ENCODE results near the gene DLGAP1.
A peak's percentile ranks its signal among the peaks of the same experiment; 100 is the strongest.

DLGAP1 gene

DNA sequence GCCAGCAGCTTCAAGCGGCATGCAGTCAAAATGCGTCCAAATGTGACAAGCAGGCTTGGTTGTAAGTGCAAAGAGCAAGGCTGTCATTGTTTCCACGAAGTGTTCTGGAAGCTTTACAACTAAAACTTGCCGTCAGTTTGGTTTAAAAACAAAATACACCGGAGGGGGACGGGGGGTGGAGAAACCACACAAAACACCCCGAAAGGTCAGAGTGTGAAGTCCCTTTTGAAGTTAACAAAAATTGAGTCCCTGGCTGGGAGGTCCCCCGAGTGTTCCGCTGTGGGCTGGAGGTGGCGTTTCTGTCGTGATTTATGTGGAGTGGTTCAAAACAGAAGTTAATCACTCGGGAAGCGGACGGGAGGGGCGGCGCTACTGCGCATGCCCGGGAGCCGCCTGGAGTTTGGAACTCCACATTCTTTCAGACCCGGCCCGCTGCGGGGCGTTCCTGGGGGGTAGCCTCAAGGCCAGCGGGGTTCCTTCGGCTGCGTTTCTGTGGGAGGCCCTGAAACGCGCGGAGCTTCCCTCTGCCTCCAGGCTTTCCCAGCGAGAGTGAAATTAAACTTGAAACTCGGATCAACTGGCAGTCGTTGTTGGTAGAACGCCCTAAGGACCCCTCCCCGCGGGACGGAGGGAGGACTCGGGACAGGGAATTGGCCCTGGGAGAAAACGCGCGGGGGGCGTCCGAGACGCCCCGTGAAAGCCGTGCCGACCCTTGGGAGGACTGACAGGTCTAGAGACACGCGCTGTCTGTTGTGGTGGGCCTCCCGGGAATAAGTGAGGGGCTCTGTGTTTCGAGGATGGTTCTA lies 1003.7 kb downstream of the DLGAP1 start:
- Histone ChIP-seq H3K4me1 (ENCODE audit: control insufficient read depth, insufficient read depth, low read length) (peaks cover 23% of the 10 kb centered on the region), H3K9me3 (ENCODE audit: control insufficient read depth, low read length) (no peaks in the 10 kb centered on the region), H3K27me3 (ENCODE audit: control insufficient read depth, insufficient read depth, low read length, poor library complexity, severe bottlenecking) (no peaks in the 10 kb centered on the region), H3K36me3 (ENCODE audit: control insufficient read depth, insufficient read depth, low read length) (peaks cover 4% of the 10 kb centered on the region), H3K27ac (ENCODE audit: insufficient read depth, low read depth, low read length, poor library complexity, severe bottlenecking) (peak overlapping the region; percentile 87), H3K4me3 (ENCODE audit: insufficient read depth, low read depth, low read length) (peak overlapping the region; percentile 92)
- WGBS, 2 experiments, result 0% methylated on average over 50 of the region's 50 CpGs

DNA sequence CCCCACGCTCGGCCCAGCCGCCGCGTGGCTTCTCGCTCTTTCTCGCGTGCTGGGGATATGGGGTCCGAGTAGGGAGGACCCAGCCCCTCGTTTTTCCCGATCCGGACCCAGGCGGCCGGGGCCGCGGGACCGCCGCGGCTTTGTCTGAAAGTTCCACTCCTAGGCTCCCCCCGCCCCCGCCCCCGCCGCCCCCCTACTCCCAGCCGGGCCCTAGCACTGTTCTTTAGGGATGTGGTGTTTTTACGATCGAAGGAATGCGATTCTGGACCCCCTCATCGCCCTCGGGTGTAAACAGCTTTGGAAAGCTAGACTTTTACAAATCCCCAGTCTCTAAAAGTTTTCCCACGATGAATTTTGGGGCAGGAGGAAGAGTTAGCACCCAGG lies 1004.3 kb downstream of the DLGAP1 start:
- no peaks in the 10 kb centered on the region for H3K27me3 ChIP-seq (ENCODE audit: control insufficient read depth, insufficient read depth, low read length, poor library complexity, severe bottlenecking)
- 0% methylated on average over 26 to 30 of the region's 30 CpGs for WGBS, 2 experiments

DNA sequence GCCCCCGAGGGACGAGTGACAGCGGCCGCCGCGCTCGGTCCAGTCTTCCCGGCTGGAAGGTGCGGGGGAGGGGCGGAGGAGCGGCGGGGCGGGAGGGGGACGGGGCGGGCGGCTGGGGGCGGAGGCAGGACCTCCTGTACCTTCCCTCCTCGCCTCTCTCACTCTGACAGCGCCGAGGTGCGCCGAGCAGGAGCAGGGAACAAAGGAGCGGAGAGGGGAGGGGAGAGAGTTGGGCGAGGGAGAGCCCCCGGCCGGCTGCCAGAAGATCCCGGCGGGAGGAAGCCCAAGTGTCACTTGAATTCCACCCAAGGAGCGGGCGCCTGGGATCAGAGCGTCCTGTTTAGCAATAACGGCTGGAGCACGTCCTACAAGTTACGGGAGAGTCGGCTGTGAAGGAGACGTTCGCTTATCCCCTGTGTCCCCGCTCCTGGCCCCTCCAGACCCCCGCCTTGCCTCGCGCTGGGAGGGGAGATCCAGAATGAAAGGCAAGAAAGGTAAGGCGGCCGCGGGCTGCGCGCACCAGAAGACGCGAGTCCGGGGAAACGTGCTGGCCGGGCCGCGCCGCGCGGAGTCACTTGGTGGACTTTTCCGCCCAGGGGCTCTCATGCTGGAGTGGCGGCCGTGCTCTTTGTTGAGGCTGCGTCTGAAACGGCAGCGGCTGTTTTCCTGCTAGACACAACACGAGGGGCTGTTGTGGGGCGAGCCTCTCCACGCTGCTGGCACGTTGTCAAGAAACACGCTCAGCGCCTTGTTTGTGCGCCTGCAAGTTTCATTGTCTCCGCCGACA lies 1004.9 kb downstream of the DLGAP1 start, which contains the start of gene TGIF1:
TSS of gene TGIF1 (plus strand) at position 161 of the 787 bp plus-strand sequence. CDS start at position 479, 318 bp downstream.
- peaks cover 14% of the 10 kb centered on the region for H3K4me1 ChIP-seq (ENCODE audit: control insufficient read depth, insufficient read depth, low read length)
- no peaks in the 10 kb centered on the region for H3K9me3 ChIP-seq (ENCODE audit: control insufficient read depth, low read length)
- peak within 1 kb of the TSS; percentile 100 for H3K27ac ChIP-seq (ENCODE audit: insufficient read depth, low read depth, low read length, poor library complexity, severe bottlenecking)
- H3K27me3 ChIP-seq (ENCODE audit: control insufficient read depth, insufficient read depth, low read length, poor library complexity, severe bottlenecking), result no peaks in the 10 kb centered on the region
- no peaks in the 10 kb centered on the region for H3K36me3 ChIP-seq (ENCODE audit: control insufficient read depth, insufficient read depth, low read length)
- peak within 1 kb of the TSS; percentile 92 for H3K4me3 ChIP-seq (ENCODE audit: insufficient read depth, low read depth, low read length)
- 0% methylated on average over 67 to 70 of the region's 71 CpGs for WGBS, 2 experiments

More for the DNA sequence above, 1004.3 kb downstream of the DLGAP1 start:
- Histone ChIP-seq H3K27ac (ENCODE audit: insufficient read depth, low read depth, low read length, poor library complexity, severe bottlenecking) (peak overlapping the region; percentile 87), H3K36me3 (ENCODE audit: control insufficient read depth, insufficient read depth, low read length) (no peaks in the 10 kb centered on the region), H3K4me3 (ENCODE audit: insufficient read depth, low read depth, low read length) (peak overlapping the region; percentile 92), H3K4me1 (ENCODE audit: control insufficient read depth, insufficient read depth, low read length) (peaks cover 20% of the 10 kb centered on the region), H3K9me3 (ENCODE audit: control insufficient read depth, low read length) (no peaks in the 10 kb centered on the region)

DNA sequence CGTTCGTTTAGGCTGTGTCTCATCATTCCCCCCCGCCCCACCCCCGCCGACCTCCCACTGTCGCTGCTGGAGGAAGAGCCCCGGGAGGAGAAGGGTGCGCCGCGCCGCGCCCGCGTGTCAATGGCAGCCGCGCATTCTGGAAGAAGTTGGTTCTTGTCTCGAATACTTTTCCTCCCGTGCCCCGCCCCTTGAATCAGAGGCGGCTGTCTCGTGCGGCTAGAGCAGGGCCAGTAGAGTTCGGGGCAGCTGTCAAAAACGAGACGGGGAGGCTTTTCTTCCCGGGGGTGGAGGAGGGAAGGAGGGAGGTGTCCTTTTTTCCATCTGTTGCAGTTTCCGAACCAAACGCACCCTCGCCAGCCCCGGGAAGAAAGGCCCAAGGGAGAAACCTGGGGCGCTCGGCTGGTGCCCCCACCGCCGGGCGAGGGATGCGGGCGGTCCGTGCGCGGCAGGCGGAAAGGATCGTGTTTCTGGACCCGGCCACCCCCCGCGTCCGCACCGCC lies 1005.5 kb downstream of the DLGAP1 start:
- H3K27ac ChIP-seq (ENCODE audit: insufficient read depth, low read depth, low read length, poor library complexity, severe bottlenecking), result peak overlapping the region; percentile 88
- peaks cover 13% of the 10 kb centered on the region for H3K4me1 ChIP-seq (ENCODE audit: control insufficient read depth, insufficient read depth, low read length)
- H3K27me3 ChIP-seq (ENCODE audit: control insufficient read depth, insufficient read depth, low read length, poor library complexity, severe bottlenecking), result no peaks in the 10 kb centered on the region
- H3K36me3 ChIP-seq (ENCODE audit: control insufficient read depth, insufficient read depth, low read length), result no peaks in the 10 kb centered on the region
- 0 to 1% methylated on average over 46 to 47 of the region's 47 CpGs for WGBS, 2 experiments
- peak overlapping the region; percentile 92 for H3K4me3 ChIP-seq (ENCODE audit: insufficient read depth, low read depth, low read length)
- H3K9me3 ChIP-seq (ENCODE audit: control insufficient read depth, low read length), result no peaks in the 10 kb centered on the region

DNA sequence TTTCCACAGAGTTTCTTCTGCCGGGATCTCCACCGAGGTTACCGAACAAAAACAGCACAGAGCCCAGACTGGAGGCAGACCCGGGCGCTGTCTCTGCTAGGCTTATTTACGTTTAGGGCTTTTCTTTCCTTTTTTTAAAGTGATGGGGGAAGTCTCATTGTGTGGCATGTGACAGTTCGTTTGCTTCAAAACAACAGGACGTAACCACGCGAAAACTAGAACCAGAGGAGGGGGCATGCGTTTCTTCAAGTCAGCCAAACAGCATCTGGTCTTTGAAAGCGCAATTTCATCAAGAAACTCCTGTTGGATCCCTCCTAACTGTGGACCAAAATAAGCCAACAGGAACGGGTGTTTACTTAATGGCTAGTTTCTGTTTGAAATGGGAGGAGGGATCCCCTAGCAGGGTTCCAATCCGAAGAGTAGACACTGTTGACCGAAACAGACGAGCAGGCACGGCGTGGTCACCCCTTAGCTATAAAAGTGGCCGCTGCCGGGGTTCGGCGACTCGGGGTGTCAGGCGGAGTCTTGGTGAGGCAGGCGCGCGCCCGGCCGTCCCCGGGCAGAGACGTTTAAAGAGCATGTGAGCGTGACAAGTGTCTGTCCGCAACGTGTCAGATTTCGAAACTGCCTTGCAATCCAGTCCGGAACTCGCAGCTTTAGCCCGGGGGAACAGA lies 1006.1 kb downstream of the DLGAP1 start:
- H3K27ac ChIP-seq (ENCODE audit: insufficient read depth, low read depth, low read length, poor library complexity, severe bottlenecking), result peak overlapping the region; percentile 100
- no peaks in the 10 kb centered on the region for H3K36me3 ChIP-seq (ENCODE audit: control insufficient read depth, insufficient read depth, low read length)
- peaks cover 13% of the 10 kb centered on the region for H3K4me1 ChIP-seq (ENCODE audit: control insufficient read depth, insufficient read depth, low read length)
- 0% methylated on average over 38 of the region's 38 CpGs for WGBS, 2 experiments
- no peaks in the 10 kb centered on the region for H3K27me3 ChIP-seq (ENCODE audit: control insufficient read depth, insufficient read depth, low read length, poor library complexity, severe bottlenecking)
- H3K9me3 ChIP-seq (ENCODE audit: control insufficient read depth, low read length), result no peaks in the 10 kb centered on the region
- H3K4me3 ChIP-seq (ENCODE audit: insufficient read depth, low read depth, low read length), result peak overlapping the region; percentile 92

DNA sequence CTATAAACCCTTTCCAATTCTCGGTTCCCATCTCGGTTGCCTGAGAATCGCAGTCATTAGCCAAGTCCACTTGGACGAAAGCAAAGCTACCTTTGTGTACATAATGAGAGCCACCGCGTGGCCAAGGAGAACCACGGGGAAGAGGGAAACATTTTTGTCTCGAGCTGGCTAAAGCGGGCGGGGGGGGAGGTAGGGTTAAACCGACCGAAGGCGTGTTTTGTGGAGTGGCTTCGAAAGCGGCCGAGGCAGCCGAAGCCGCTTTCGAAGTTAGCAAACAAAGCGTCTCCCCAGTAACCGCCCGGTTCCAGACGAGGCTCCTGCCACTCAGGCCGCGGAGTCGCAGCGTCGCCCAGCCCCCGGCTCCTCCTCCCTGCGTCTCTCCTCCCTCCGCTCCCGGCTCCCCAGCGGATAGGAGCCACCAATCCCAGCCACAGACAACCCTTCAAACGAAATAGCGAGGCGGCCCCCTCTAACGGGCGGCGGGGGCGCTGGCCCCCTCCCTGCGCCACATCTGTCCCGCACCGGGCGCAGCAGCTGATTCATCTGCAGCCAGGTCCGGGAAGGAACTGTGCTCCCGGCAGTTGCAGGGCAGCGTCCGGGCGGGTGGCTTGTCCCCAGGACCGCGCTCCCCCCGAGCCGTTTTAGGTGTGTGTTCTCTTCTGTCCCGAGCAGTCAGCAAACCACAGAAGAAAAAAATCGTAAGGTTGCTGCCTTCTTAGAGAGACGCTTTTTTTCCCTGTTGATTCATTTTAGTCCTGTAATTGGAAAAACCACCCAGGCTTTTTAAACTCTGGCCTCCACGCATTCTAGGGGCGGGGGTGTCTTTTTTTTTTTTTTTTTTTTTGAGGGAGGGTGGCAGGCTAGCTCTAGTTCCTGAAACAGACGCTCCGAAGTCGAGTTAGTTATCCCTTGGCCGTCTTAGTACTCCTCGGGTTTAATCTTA lies 1006.9 kb downstream of the DLGAP1 start:
- Histone ChIP-seq H3K4me3 (ENCODE audit: insufficient read depth, low read depth, low read length) (peak overlapping the region; percentile 92), H3K9me3 (ENCODE audit: control insufficient read depth, low read length) (no peaks in the 10 kb centered on the region), H3K4me1 (ENCODE audit: control insufficient read depth, insufficient read depth, low read length) (peaks cover 13% of the 10 kb centered on the region), H3K36me3 (ENCODE audit: control insufficient read depth, insufficient read depth, low read length) (no peaks in the 10 kb centered on the region), H3K27ac (ENCODE audit: insufficient read depth, low read depth, low read length, poor library complexity, severe bottlenecking) (peak overlapping the region; percentile 100), H3K27me3 (ENCODE audit: control insufficient read depth, insufficient read depth, low read length, poor library complexity, severe bottlenecking) (no peaks in the 10 kb centered on the region)
- WGBS, 2 experiments, result 0% methylated on average over 62 to 63 of the region's 63 CpGs

DNA sequence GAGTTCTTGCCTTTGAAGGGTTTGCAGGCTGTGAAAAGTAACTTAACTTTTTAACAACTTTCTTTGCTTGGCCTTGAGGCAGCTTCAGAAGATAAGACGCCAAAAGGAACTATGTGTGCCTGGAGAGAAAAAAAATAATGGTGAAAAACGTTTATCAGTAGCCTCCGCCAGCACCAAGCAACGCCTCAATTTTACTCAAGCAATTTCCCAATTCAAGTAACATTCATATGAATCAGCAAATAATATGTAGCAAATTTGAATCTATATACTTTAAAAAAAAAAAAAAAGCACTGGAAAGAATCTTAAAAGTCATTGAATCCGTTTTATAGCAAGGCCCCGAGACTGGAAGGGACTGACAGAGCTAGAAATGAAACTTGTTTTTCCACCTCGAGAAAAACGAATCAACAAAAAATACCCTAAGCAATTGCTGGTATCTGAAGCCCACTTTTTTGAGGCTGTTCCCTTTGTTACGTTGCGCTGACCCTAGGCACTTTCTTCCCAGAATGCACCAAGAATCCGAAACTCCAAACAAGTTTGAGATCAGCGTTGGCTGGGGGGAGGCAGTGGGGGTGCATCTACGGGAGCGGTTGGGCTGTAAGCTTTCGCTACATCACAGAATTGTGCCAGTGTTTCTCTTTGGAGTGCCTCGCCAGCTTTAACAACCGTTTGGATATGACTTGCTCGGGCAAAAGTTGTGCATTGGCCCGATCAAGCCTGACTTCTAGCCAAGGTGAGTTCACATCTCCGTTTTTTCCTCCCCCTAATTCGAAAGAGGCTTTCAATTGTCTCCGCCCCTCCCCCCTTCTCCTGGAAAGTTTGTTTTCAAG lies 1007.8 kb downstream of the DLGAP1 start:
- peak overlapping the region; percentile 100 for H3K27ac ChIP-seq (ENCODE audit: insufficient read depth, low read depth, low read length, poor library complexity, severe bottlenecking)
- H3K27me3 ChIP-seq (ENCODE audit: control insufficient read depth, insufficient read depth, low read length, poor library complexity, severe bottlenecking), result no peaks in the 10 kb centered on the region
- H3K36me3 ChIP-seq (ENCODE audit: control insufficient read depth, insufficient read depth, low read length), result no peaks in the 10 kb centered on the region
- WGBS, 2 experiments, result 6 to 9% methylated on average over 19 of the region's 22 CpGs
- H3K4me1 ChIP-seq (ENCODE audit: control insufficient read depth, insufficient read depth, low read length), result peaks cover 13% of the 10 kb centered on the region
- peak overlapping the region; percentile 92 for H3K4me3 ChIP-seq (ENCODE audit: insufficient read depth, low read depth, low read length)
- no peaks in the 10 kb centered on the region for H3K9me3 ChIP-seq (ENCODE audit: control insufficient read depth, low read length)
